Left renal cortex interstitium (tissue), 4 donors: Measurements from ENCODE around the gene OR2V1. TPM values are rescaled to one million over a fixed set of nuclear protein-coding genes. Genes with fewer than 3 reads are reported as not detected.
"Not testable (repeated sequence)": the region's sequence is repeated elsewhere in the genome, so short reads cannot be mapped to it uniquely, and the experiment has no call there.

Source experiments
- DNase-seq, 4 donors: peaks; one replicate each; pipeline ENCODE4 v3.0.0-alpha.2; 2013; ENCODE audit warnings: low read depth in 4 of 4, low spot score in 2 of 4, missing footprints in 1 of 4
- polyA plus RNA-seq, 4 donors: library from polyadenylated mRNA; unstranded; fragments of 120-200 nt; gene quantifications; one replicate each; pipeline ENCODE4 v1.2.1, GENCODE V29; 2013; ENCODE audit not compliant: insufficient read length in 4 of 4

OR2V1 gene
- polyA plus RNA-seq, 4 donors, result 0.06 TPM; not detected in 3

- no peak for DNase-seq
These were observed 545 bp upstream of the OR2V1 start for GRCh38 chr5:181131514-181131913.

GRCh38 chr5:181130081-181130480 is 888 bp downstream of the OR2V1 start:
- not testable (repeated sequence) for DNase-seq

- DNase-seq, result no peak
These were observed 1.4 kb downstream of the OR2V1 start for GRCh38 chr5:181129601-181130000.

GRCh38 chr5:181127907-181128626 is 2.9 kb downstream of the OR2V1 start:
- DNase-seq, result no peak

- no peak for DNase-seq
These were observed 3.5 kb downstream of the OR2V1 start for GRCh38 chr5:181127456-181127855.

- no peak for DNase-seq
These were observed 4.1 kb downstream of the OR2V1 start for GRCh38 chr5:181126841-181127240.

- DNase-seq, result no peak
These were observed 6.4 kb downstream of the OR2V1 start for GRCh38 chr5:181124526-181124925.

- no peak for DNase-seq
These were observed 9.1 kb downstream of the OR2V1 start for GRCh38 chr5:181121675-181122561.

GRCh38 chr5:181120761-181121160 is 10.2 kb downstream of the OR2V1 start:
- no peak for DNase-seq

GRCh38 chr5:181120306-181120705 is 10.7 kb downstream of the OR2V1 start:
- DNase-seq, result no peak

- no peak for DNase-seq
These were observed 11.9 kb downstream of the OR2V1 start for GRCh38 chr5:181119105-181119504.

- no peak for DNase-seq
These were observed 12.6 kb downstream of the OR2V1 start for GRCh38 chr5:181118369-181118768.

GRCh38 chr5:181114844-181115778 is 15.9 kb downstream of the OR2V1 start:
- peak in 2 of 4 donors; percentile 20 to 40 for DNase-seq

- DNase-seq, result no peak
These were observed 16.6 kb downstream of the OR2V1 start for GRCh38 chr5:181114284-181114843.

GRCh38 chr5:181113572-181113971 is 17.4 kb downstream of the OR2V1 start:
- not testable (repeated sequence) for DNase-seq

GRCh38 chr5:181112476-181112875 is 18.5 kb downstream of the OR2V1 start:
- DNase-seq, result no peak

GRCh38 chr5:181111010-181111409 is 20.0 kb downstream of the OR2V1 start:
- DNase-seq, result no peak

GRCh38 chr5:181109489-181110013 is 21.4 kb downstream of the OR2V1 start:
- DNase-seq, result no peak

- no peak for DNase-seq
These were observed 22.3 kb downstream of the OR2V1 start for GRCh38 chr5:181108578-181109165.

- no peak for DNase-seq
These were observed 23.3 kb downstream of the OR2V1 start for GRCh38 chr5:181107699-181108098.
